Measurements from ENCODE around the gene ADAMTS17. TPM values are rescaled to one million over a fixed set of nuclear protein-coding genes. Genes with fewer than 3 reads are reported as not detected.

Gene ADAMTS17
- total RNA-seq, 1 donor from 2014 or later: 6.2 TPM

DNA sequence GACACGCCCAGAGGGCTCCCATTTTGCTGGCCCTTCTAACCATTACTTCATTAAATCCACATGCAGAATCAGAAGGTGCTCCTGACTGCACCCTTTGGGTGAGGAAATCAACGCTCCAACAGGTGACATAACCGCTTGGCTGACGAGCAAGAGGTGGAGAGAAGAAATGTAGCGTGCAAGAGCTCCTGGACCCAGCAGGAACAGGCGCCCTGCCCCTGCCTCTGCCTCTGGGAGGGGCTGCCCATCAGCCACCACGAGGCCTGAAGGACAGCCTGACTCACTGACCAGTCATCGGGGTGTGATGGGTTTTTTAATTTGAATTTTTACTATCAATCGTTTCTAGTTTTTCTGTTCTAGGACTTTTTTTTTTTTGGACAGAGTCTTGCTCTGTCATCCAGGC lies 218.2 kb downstream of the ADAMTS17 start:
- Histone ChIP-seq H3K27me3 (no peaks in the 10 kb centered on the region), H3K27ac (no peak overlapping the region), H3K9me3 (peaks cover 10% of the 10 kb centered on the region), H3K4me3 (no peak overlapping the region), H3K4me1 (peaks cover 3% of the 10 kb centered on the region), H3K36me3 (no peaks in the 10 kb centered on the region)
- no peak for TF ChIP-seq CTCF (IDR thresholded peaks at IDR 0.05)
- ATAC-seq (no peak), DNase-seq (peak; percentile 48)
- intact Hi-C loops (cut with DNase I): no loop called here

DNA sequence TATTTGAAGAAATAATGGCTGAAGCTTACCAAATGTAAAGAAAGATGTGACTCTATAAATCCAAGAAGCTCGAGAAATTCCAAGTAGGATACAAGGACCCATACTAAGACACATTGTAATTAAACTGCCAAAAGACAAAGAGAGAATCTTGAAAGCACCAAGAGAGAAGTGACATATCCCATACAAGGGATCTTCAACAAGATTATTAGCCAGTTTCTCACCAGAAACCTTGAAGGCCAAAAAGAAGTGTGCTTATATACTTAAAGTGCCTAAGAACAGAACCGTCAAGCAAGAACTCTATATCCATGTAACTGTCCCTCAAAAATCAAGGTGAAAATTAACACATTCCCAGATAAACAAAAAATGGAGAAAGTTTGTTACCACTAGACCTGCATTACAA lies 220.5 kb downstream of the ADAMTS17 start:
- Histone ChIP-seq H3K9me3 (peaks cover 10% of the 10 kb centered on the region), H3K27me3 (no peaks in the 10 kb centered on the region), H3K27ac (no peak overlapping the region), H3K4me3 (no peak overlapping the region), H3K4me1 (peaks cover 8% of the 10 kb centered on the region), H3K36me3 (no peaks in the 10 kb centered on the region)
- DNase-seq (no peak), ATAC-seq (no peak)
- intact Hi-C loops (cut with DNase I): no loop called here
- no peak for TF ChIP-seq CTCF (IDR thresholded peaks at IDR 0.05)

DNA sequence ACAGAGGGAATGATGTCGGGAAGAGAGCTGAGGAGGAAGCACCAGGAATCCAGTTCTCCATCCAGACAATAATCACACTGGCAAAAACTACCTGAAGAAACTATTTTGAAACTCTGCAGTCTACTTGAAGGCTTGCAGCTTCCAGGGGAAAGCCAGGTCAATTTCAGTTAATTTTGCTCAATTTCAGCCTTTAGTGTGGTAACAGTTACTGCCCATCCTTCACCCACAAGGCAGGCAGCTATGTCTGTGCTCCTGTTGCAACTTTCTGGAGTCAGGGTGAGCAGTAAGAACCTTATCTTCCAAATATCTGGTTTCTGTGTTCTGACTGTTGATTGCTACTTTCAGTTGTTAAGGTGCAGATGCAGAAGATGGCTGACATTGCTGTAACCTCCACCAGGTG lies 221.7 kb downstream of the ADAMTS17 start:
- H3K27me3 ChIP-seq: no peaks in the 10 kb centered on the region
- intact Hi-C loops (cut with DNase I): no loop called here
- DNase-seq: no peak
- peaks cover 8% of the 10 kb centered on the region for H3K4me1 ChIP-seq
- peaks cover 10% of the 10 kb centered on the region for H3K9me3 ChIP-seq
- H3K27ac ChIP-seq: no peak overlapping the region
- ATAC-seq: no peak
- H3K4me3 ChIP-seq: no peak overlapping the region
- no peaks in the 10 kb centered on the region for H3K36me3 ChIP-seq
- TF ChIP-seq CTCF (IDR thresholded peaks at IDR 0.05): no peak

DNA sequence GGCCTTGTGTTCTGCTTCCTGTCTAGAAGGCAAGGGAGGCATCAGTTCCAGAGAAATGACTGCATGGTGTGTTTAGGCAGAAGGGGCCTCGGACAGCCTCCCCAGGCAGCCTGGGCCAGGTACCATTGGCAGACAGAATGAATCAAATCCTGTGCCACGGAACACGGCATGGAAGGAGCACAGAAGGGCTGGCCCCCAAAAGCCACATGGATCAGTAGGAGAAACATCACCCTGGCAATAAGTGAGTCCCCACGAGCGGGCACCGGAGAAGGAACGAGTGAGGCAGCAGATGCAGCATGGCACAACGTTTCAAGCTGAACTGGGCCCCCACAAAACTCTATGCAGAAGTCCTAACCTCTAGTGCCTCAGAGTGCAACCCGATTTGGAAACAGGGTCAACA lies 223.2 kb downstream of the ADAMTS17 start:
- intact Hi-C loops (cut with DNase I): no loop called here
- Histone ChIP-seq H3K27me3 (no peaks in the 10 kb centered on the region), H3K9me3 (peaks cover 10% of the 10 kb centered on the region), H3K36me3 (no peaks in the 10 kb centered on the region), H3K4me3 (no peak overlapping the region), H3K4me1 (peaks cover 24% of the 10 kb centered on the region), H3K27ac (no peak overlapping the region)
- ATAC-seq: no peak
- TF ChIP-seq CTCF (IDR thresholded peaks at IDR 0.05): no peak
- DNase-seq: peak; percentile 37

DNA sequence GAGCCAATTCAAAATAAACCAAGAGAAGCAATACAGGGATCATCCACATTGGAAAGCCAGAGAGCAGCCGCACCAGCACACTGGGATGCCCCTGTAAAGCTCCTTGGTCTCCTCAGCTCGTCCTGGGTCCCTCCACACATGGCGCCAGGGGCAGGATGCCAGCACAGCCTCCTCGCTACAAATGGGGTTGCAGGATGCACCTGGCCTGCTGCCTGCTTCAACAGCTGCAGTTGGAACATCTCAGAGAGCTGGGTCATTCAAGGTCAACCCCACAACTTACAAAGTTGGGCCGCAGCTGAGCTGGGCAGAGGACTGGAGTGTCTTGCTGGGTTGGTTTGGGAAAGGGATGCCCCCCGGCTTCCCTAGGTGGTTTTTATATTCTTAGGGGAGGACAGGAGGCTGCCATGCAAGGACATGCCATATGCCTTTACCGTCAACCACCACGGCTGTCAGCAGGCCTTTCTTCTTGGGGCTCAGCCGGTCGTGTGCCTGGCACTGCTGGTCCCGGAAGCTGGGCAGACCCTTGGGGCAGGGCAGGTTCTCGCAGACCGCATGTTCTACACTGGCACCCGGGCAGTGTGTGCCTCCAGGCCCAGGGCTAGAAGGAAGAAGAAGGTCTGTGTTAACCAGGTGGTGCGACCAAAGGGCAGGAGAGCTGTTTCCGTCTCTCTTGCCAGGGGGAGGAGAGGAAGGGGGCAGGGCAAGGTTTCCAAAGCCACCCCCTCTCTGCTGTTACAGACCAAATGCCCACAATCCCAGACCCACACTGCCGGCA lies 225.2 kb downstream of the ADAMTS17 start:
- H3K4me3 ChIP-seq: no peak overlapping the region
- intact Hi-C loops (cut with DNase I): no loop called here
- peak; percentile 65 for DNase-seq

More for the DNA sequence above, 225.2 kb downstream of the ADAMTS17 start:
- no peak for ATAC-seq
- no peak for TF ChIP-seq CTCF (IDR thresholded peaks at IDR 0.05)
- Histone ChIP-seq H3K27ac (no peak overlapping the region), H3K9me3 (peaks cover 7% of the 10 kb centered on the region), H3K4me1 (peaks cover 36% of the 10 kb centered on the region), H3K27me3 (no peaks in the 10 kb centered on the region), H3K36me3 (no peaks in the 10 kb centered on the region)
